IgD-negative memory B cell (primary cell): ENCODE measurements around the gene FRMD3. TPM values are rescaled to one million over a fixed set of nuclear protein-coding genes. Genes with fewer than 3 reads are reported as not detected.
"Not testable (repeated sequence)": the region's sequence is repeated elsewhere in the genome, so short reads cannot be mapped to it uniquely, and the experiment has no call there.

ENCODE experiments used
- H3K27ac Mint-ChIP-seq, 3 donors: one replicate each; pipeline ENCODE4 v1.8.0; 2020 to 2022; ENCODE audit warnings: mild to moderate bottlenecking in 3 of 3, mixed read lengths in 3 of 3, moderate library complexity in 1 of 3
- H3K27me3 Mint-ChIP-seq: one replicate; pipeline ENCODE4 v1.8.0; 2021; ENCODE audit warnings: mixed read lengths
- H3K36me3 Mint-ChIP-seq: one replicate; pipeline ENCODE4 v1.8.0; 2020; ENCODE audit warnings: mild to moderate bottlenecking, mixed read lengths
- H3K4me1 Mint-ChIP-seq, 3 donors: one replicate each; pipeline ENCODE4 v1.8.0; 2020 to 2022; ENCODE audit warnings: mixed read lengths in 3 of 3, mild to moderate bottlenecking in 1 of 3
- H3K4me3 Mint-ChIP-seq, 4 donors: one replicate each; pipeline ENCODE4 v1.8.0; 2020 to 2022; ENCODE audit warnings: mild to moderate bottlenecking in 4 of 4, mixed read lengths in 4 of 4, moderate library complexity in 3 of 4
- H3K9me3 Mint-ChIP-seq, 3 donors: one replicate each; pipeline ENCODE4 v1.8.0; 2020 to 2021; ENCODE audit warnings: mixed read lengths in 3 of 3, mild to moderate bottlenecking in 1 of 3
- polyA plus RNA-seq: library from polyadenylated mRNA; unstranded; fragments of 300-500 nt; fragmentation: Illumina TruSeq; gene quantifications from one replicate; pipeline ENCODE4 v1.2.3, GENCODE V29; 2021

FRMD3 gene
- polyA plus RNA-seq, 1 donor from 2014 or later = 1.1 TPM

GRCh38 chr9:83392228-83392627, 146.0 kb downstream of the FRMD3 start:
- H3K4me1 Mint-ChIP-seq = no peaks in the 10 kb centered on the region
- H3K9me3 Mint-ChIP-seq = no peaks in the 10 kb centered on the region
- H3K27me3 Mint-ChIP-seq = peaks cover 1% of the 10 kb centered on the region
- H3K36me3 Mint-ChIP-seq = no peaks in the 10 kb centered on the region
- no peak overlapping the region for H3K27ac Mint-ChIP-seq
- no peak overlapping the region for H3K4me3 Mint-ChIP-seq

GRCh38 chr9:83388346-83388745, 149.9 kb downstream of the FRMD3 start:
- Mint-ChIP-seq H3K27me3 (no peaks in the 10 kb centered on the region), H3K4me1 (no peaks in the 10 kb centered on the region)

GRCh38 chr9:83387401-83388185, 150.6 kb downstream of the FRMD3 start:
- Mint-ChIP-seq H3K9me3 (no peaks in the 10 kb centered on the region), H3K27me3 (no peaks in the 10 kb centered on the region), H3K36me3 (peaks cover 4% of the 10 kb centered on the region), H3K27ac (no peak overlapping the region), H3K4me3 (no peak overlapping the region), H3K4me1 (no peaks in the 10 kb centered on the region)

More at GRCh38 chr9:83388346-83388745, 149.9 kb downstream of the FRMD3 start:
- Mint-ChIP-seq H3K36me3 (peaks cover 4% of the 10 kb centered on the region), H3K4me3 (no peak overlapping the region), H3K9me3 (no peaks in the 10 kb centered on the region), H3K27ac (no peak overlapping the region)

GRCh38 chr9:83385317-83385716, 152.9 kb downstream of the FRMD3 start:
- H3K27me3 Mint-ChIP-seq = no peaks in the 10 kb centered on the region
- no peaks in the 10 kb centered on the region for H3K4me1 Mint-ChIP-seq
- H3K36me3 Mint-ChIP-seq = peaks cover 4% of the 10 kb centered on the region
- H3K9me3 Mint-ChIP-seq = no peaks in the 10 kb centered on the region
- H3K4me3 Mint-ChIP-seq = no peak overlapping the region
- no peak overlapping the region for H3K27ac Mint-ChIP-seq

GRCh38 chr9:83384214-83384613, 154.0 kb downstream of the FRMD3 start:
- H3K4me1 Mint-ChIP-seq = no peaks in the 10 kb centered on the region
- H3K4me3 Mint-ChIP-seq = no peak overlapping the region
- no peak overlapping the region for H3K27ac Mint-ChIP-seq
- H3K9me3 Mint-ChIP-seq = no peaks in the 10 kb centered on the region
- H3K27me3 Mint-ChIP-seq = no peaks in the 10 kb centered on the region
- peaks cover 6% of the 10 kb centered on the region for H3K36me3 Mint-ChIP-seq

GRCh38 chr9:83383034-83383433, 155.2 kb downstream of the FRMD3 start:
- Mint-ChIP-seq H3K4me3 (no peak overlapping the region), H3K4me1 (no peaks in the 10 kb centered on the region), H3K27me3 (no peaks in the 10 kb centered on the region)

GRCh38 chr9:83382421-83382820, 155.8 kb downstream of the FRMD3 start:
- H3K9me3 Mint-ChIP-seq = peaks cover 0 to 1% (median 0%) of the 10 kb centered on the region in 3 donors
- no peaks in the 10 kb centered on the region for H3K4me1 Mint-ChIP-seq
- H3K36me3 Mint-ChIP-seq = peaks cover 6% of the 10 kb centered on the region
- no peak overlapping the region for H3K27ac Mint-ChIP-seq
- no peak overlapping the region for H3K4me3 Mint-ChIP-seq
- H3K27me3 Mint-ChIP-seq = no peaks in the 10 kb centered on the region

More at GRCh38 chr9:83383034-83383433, 155.2 kb downstream of the FRMD3 start:
- Mint-ChIP-seq H3K9me3 (no peaks in the 10 kb centered on the region), H3K36me3 (peaks cover 6% of the 10 kb centered on the region), H3K27ac (no peak overlapping the region)

- H3K27ac Mint-ChIP-seq = no peak overlapping the region
- H3K4me1 Mint-ChIP-seq = no peaks in the 10 kb centered on the region
These were observed 159.2 kb downstream of the FRMD3 start for GRCh38 chr9:83379045-83379444.

GRCh38 chr9:83372957-83373356, 165.2 kb downstream of the FRMD3 start:
- H3K9me3 Mint-ChIP-seq = peaks cover 0 to 1% (median 0%) of the 10 kb centered on the region in 3 donors
- no peak overlapping the region for H3K4me3 Mint-ChIP-seq
- no peaks in the 10 kb centered on the region for H3K4me1 Mint-ChIP-seq
- no peak overlapping the region for H3K27ac Mint-ChIP-seq
- H3K36me3 Mint-ChIP-seq = no peaks in the 10 kb centered on the region
- no peaks in the 10 kb centered on the region for H3K27me3 Mint-ChIP-seq

More at GRCh38 chr9:83379045-83379444, 159.2 kb downstream of the FRMD3 start:
- no peak overlapping the region for H3K4me3 Mint-ChIP-seq
- no peaks in the 10 kb centered on the region for H3K27me3 Mint-ChIP-seq
- peaks cover 0 to 1% (median 0%) of the 10 kb centered on the region in 3 donors for H3K9me3 Mint-ChIP-seq
- peaks cover 4% of the 10 kb centered on the region for H3K36me3 Mint-ChIP-seq

- Mint-ChIP-seq H3K4me3 (no peak overlapping the region), H3K9me3 (no peaks in the 10 kb centered on the region), H3K27me3 (no peaks in the 10 kb centered on the region), H3K4me1 (no peaks in the 10 kb centered on the region), H3K36me3 (no peaks in the 10 kb centered on the region), H3K27ac (no peak overlapping the region)
These were observed 170.9 kb downstream of the FRMD3 start for GRCh38 chr9:83367326-83367725.

GRCh38 chr9:83362341-83362995, 175.7 kb downstream of the FRMD3 start:
- H3K27ac Mint-ChIP-seq = no peak overlapping the region
- peaks cover 0 to 3% (median 0%) of the 10 kb centered on the region in 3 donors for H3K9me3 Mint-ChIP-seq
- H3K27me3 Mint-ChIP-seq = no peaks in the 10 kb centered on the region
- no peaks in the 10 kb centered on the region for H3K4me1 Mint-ChIP-seq
- H3K36me3 Mint-ChIP-seq = peaks cover 5% of the 10 kb centered on the region
- no peak overlapping the region for H3K4me3 Mint-ChIP-seq

- no peak overlapping the region for H3K4me3 Mint-ChIP-seq
- H3K9me3 Mint-ChIP-seq = peaks cover 0 to 3% (median 0%) of the 10 kb centered on the region in 3 donors
- H3K27me3 Mint-ChIP-seq = no peaks in the 10 kb centered on the region
- no peak overlapping the region for H3K27ac Mint-ChIP-seq
- no peaks in the 10 kb centered on the region for H3K4me1 Mint-ChIP-seq
- H3K36me3 Mint-ChIP-seq = peaks cover 5% of the 10 kb centered on the region
These were observed 179.2 kb downstream of the FRMD3 start for GRCh38 chr9:83359039-83359438.

GRCh38 chr9:83358493-83358892, 179.7 kb downstream of the FRMD3 start:
- not testable (repeated sequence) for H3K27ac Mint-ChIP-seq, H3K27me3 Mint-ChIP-seq, H3K4me3 Mint-ChIP-seq, H3K36me3 Mint-ChIP-seq, H3K4me1 Mint-ChIP-seq, H3K9me3 Mint-ChIP-seq

GRCh38 chr9:83355729-83356151, 182.5 kb downstream of the FRMD3 start:
- Mint-ChIP-seq H3K27me3 (no peaks in the 10 kb centered on the region), H3K4me1 (no peaks in the 10 kb centered on the region), H3K4me3 (no peak overlapping the region), H3K27ac (no peak overlapping the region), H3K36me3 (peaks cover 5% of the 10 kb centered on the region), H3K9me3 (peaks cover 0 to 3% (median 0%) of the 10 kb centered on the region in 3 donors)

- Mint-ChIP-seq H3K36me3 (peaks cover 5% of the 10 kb centered on the region), H3K4me3 (no peak overlapping the region), H3K4me1 (no peaks in the 10 kb centered on the region), H3K9me3 (peaks cover 0 to 3% (median 0%) of the 10 kb centered on the region in 3 donors), H3K27ac (no peak overlapping the region), H3K27me3 (no peaks in the 10 kb centered on the region)
These were observed 183.2 kb downstream of the FRMD3 start for GRCh38 chr9:83355024-83355444.
